ENCODE data around the gene SFRP5. TPM values are rescaled to one million over a fixed set of nuclear protein-coding genes. Genes with fewer than 3 reads are reported as not detected.

Gene SFRP5
- total RNA-seq, 4 donors from 2014 or later: 0.25 to 2.2 (median 0.93) TPM; not detected in 1

GRCh38 chr10:97723001-97723400 is 48.8 kb downstream of the SFRP5 start:
- Histone ChIP-seq H3K27ac (no peak overlapping the region), H3K36me3 (no peaks in the 10 kb centered on the region), H3K4me3 (no peak overlapping the region), H3K27me3 (no peaks in the 10 kb centered on the region), H3K9me3 (no peaks in the 10 kb centered on the region), H3K4me1 (peaks cover 8 to 10% of the 10 kb centered on the region in 2 donors)
- no peak for ATAC-seq
- TF ChIP-seq POLR2A (IDR thresholded peaks at IDR 0.05): no peak
- TF ChIP-seq CTCF (IDR thresholded peaks at IDR 0.05 in 4 of 5, conservative IDR thresholded peaks at IDR 0.05 in 1 of 5): no peak
- in situ Hi-C loops (cut with MboI; ENCODE audit: low sequenced_read_pairs in 4 of 4): no loop called here
- intact Hi-C loops (cut with DNase I; ENCODE audit: low total_unique reads): no loop called here
- no peak for DNase-seq

- Histone ChIP-seq H3K4me1 (peaks cover 8 to 10% of the 10 kb centered on the region in 2 donors), H3K36me3 (no peaks in the 10 kb centered on the region), H3K27me3 (no peaks in the 10 kb centered on the region), H3K27ac (no peak overlapping the region), H3K4me3 (no peak overlapping the region), H3K9me3 (no peaks in the 10 kb centered on the region)
- no peak for TF ChIP-seq CTCF (IDR thresholded peaks at IDR 0.05 in 4 of 5, conservative IDR thresholded peaks at IDR 0.05 in 1 of 5)
- in situ Hi-C loops (cut with MboI; ENCODE audit: low sequenced_read_pairs in 4 of 4) (no loop called here), intact Hi-C loops (cut with DNase I; ENCODE audit: low total_unique reads) (no loop called here)
- DNase-seq (no peak), ATAC-seq (no peak)
These were observed 49.7 kb downstream of the SFRP5 start for GRCh38 chr10:97721871-97722780.

GRCh38 chr10:97719602-97720001 is 52.2 kb downstream of the SFRP5 start:
- ATAC-seq (no peak), DNase-seq (no peak)
- peak overlapping the region in 1 of 4 donors; percentile 12 for H3K27ac ChIP-seq
- peaks cover 9 to 10% of the 10 kb centered on the region in 2 donors for H3K4me1 ChIP-seq
- no peak overlapping the region for H3K4me3 ChIP-seq
- in situ Hi-C loops (cut with MboI; ENCODE audit: low sequenced_read_pairs in 4 of 4) (no loop called here), intact Hi-C loops (cut with DNase I; ENCODE audit: low total_unique reads) (no loop called here)
- peaks cover 4 to 6% (median 4%) of the 10 kb centered on the region in 3 donors for H3K27me3 ChIP-seq
- H3K36me3 ChIP-seq: no peaks in the 10 kb centered on the region
- H3K9me3 ChIP-seq: no peaks in the 10 kb centered on the region
- no peak for TF ChIP-seq POLR2A (IDR thresholded peaks at IDR 0.05)
- TF ChIP-seq CTCF (IDR thresholded peaks at IDR 0.05 in 4 of 5, conservative IDR thresholded peaks at IDR 0.05 in 1 of 5): no peak

- no peak overlapping the region for H3K4me3 ChIP-seq
- intact Hi-C loops (cut with DNase I; ENCODE audit: low total_unique reads): no loop called here
- H3K9me3 ChIP-seq: no peaks in the 10 kb centered on the region
- H3K27ac ChIP-seq: peak overlapping the region in 1 of 4 donors; percentile 18
- H3K36me3 ChIP-seq: no peaks in the 10 kb centered on the region
- H3K27me3 ChIP-seq: peaks cover 6 to 8% (median 7%) of the 10 kb centered on the region in 3 donors
- H3K4me1 ChIP-seq: peaks cover 11 to 14% of the 10 kb centered on the region in 2 donors
- in situ Hi-C loops (cut with MboI; ENCODE audit: low sequenced_read_pairs in 4 of 4): no loop called here
- ATAC-seq (peak in 1 of 2 donors; percentile 70), DNase-seq (peak in 1 of 2 donors; percentile 66)
- TF ChIP-seq POLR2A (IDR thresholded peaks at IDR 0.05) (no peak), CTCF (IDR thresholded peaks at IDR 0.05 in 4 of 5, conservative IDR thresholded peaks at IDR 0.05 in 1 of 5) (no peak)
These were observed 53.1 kb downstream of the SFRP5 start for GRCh38 chr10:97718659-97719142.

Measured in gastrocnemius medialis (tissue), 4 donors.